ENCODE data around the gene PPM1L. TPM values are rescaled to one million over a fixed set of nuclear protein-coding genes. Genes with fewer than 3 reads are reported as not detected.

Gene PPM1L
- total RNA-seq, 1 experiment from 2014 or later = 13.2 TPM

DNA sequence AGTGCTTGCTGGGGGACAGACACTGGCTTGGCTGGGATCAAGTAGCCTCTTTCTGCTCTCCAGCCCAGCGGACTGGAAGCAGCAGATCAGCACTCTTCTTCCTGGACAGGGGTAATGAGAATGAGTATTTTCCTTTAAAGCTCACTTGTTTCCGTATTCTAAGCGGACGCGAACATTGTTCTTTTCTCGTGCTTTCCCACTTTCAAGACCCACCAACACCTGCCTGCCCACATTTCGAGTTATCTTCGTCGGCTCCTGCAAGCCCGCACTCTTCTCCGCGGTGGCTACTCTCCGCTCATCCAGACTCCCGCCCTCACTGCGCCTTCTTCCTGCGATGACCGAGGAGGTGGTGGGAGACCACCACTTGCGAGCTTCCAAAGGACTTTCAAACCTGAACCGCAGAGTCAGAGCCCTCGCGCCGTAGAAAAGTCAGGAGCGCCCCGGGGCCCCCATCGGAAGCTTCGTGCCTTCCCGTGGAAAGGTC, 1.6 kb upstream of the PPM1L start (continued):
- TF ChIP-seq, protein P1, sequence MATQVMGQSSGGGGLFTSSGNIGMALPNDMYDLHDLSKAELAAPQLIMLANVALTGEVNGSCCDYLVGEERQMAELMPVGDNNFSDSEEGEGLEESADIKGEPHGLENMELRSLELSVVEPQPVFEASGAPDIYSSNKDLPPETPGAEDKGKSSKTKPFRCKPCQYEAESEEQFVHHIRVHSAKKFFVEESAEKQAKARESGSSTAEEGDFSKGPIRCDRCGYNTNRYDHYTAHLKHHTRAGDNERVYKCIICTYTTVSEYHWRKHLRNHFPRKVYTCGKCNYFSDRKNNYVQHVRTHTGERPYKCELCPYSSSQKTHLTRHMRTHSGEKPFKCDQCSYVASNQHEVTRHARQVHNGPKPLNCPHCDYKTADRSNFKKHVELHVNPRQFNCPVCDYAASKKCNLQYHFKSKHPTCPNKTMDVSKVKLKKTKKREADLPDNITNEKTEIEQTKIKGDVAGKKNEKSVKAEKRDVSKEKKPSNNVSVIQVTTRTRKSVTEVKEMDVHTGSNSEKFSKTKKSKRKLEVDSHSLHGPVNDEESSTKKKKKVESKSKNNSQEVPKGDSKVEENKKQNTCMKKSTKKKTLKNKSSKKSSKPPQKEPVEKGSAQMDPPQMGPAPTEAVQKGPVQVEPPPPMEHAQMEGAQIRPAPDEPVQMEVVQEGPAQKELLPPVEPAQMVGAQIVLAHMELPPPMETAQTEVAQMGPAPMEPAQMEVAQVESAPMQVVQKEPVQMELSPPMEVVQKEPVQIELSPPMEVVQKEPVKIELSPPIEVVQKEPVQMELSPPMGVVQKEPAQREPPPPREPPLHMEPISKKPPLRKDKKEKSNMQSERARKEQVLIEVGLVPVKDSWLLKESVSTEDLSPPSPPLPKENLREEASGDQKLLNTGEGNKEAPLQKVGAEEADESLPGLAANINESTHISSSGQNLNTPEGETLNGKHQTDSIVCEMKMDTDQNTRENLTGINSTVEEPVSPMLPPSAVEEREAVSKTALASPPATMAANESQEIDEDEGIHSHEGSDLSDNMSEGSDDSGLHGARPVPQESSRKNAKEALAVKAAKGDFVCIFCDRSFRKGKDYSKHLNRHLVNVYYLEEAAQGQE (IDR thresholded peaks at IDR 0.05; ENCODE audit: low read depth) = peak; percentile 70

DNA sequence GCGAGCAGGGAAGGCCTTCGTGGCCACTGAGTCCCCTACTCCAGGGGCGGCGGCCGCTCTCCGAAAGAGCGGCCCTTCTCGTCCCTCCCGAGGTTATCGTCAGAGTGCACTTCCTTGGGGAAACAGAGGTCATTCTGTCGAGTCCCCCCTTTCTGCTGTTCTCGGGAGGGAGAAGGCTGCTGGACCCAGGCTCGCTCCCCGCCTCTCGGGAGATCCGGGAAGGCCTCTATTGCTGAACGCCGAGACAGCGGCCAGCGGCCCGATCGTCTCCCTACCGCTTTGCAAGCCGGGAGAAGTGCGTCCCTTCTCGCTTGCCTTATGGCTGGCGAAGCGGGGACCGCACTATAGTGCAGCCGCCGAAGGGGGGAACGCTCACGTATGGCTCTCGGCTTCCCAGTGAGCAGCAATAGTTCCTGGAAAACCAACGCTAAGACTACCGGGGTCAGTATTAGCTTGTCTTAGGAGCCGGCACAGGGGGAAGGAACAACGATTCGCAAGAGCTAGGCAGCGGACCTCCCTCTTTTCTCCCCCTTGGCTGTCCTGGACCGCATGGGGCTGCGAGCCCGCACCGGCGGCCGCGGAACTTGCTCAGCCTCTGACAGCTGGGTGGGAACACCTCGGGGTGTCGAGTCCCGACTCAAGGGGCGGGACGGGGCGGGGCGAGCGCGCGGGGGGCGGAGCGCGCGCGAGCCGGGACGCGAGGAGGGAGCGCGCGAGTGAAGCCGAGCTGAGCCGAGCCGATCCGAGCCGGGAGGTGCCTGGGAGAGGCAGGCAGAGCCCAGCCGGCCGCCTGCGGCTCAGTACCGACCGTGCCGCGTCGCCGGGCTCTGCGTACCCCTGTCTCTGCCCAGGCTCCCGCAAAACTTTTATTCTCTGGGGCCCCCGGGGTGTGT, 930 bp upstream of the PPM1L start:
- H3K4me3 ChIP-seq (replicated peaks in 1 of 2; ENCODE audit: low read depth in 1 of 2, low read length in 2 of 2) = peak overlapping the region; percentile 70 to 95
- no peaks in the 10 kb centered on the region for H3K36me3 ChIP-seq (ENCODE audit: control insufficient read depth in 1 of 2, insufficient read depth in 2 of 2, low read length in 2 of 2)
- no peaks in the 10 kb centered on the region for H3K27me3 ChIP-seq (ENCODE audit: insufficient read depth, low read length)
- CTCF ChIA-PET = no interaction called here
- peak overlapping the region; percentile 70 for H3K9ac ChIP-seq (ENCODE audit: low read length)
- RAD21 ChIA-PET (ENCODE audit: low non-redundant PET in 1 of 2, low total read pairs in 2 of 2, uncharacterized antibody in 2 of 2, unreplicated experiment in 2 of 2) = no interaction called here
- peak overlapping the region; percentile 96 for H2AFZ ChIP-seq (ENCODE audit: low read depth, low read length, poor library complexity, severe bottlenecking)
- peaks cover 10% of the 10 kb centered on the region; the same call in 1 of the 2 replicates for H3K79me2 ChIP-seq (ENCODE audit: insufficient read depth, low read length)
- BruUV-seq (replicated peaks) = no TSS peak
- intact Hi-C loops (cut with micrococcal nuclease) = no loop called here
- POLR2A ChIA-PET = interaction anchor here (1.1 to 1.7 kb wide), 2 partner anchors 17 to 18 kb away, joined by 3 to 5 read pairs; no protein-coding TSS in a partner anchor
- no peaks in the 10 kb centered on the region for H3K9me2 ChIP-seq (ENCODE audit: insufficient read depth)
- peak overlapping the region; percentile 80 for H3K27ac ChIP-seq (ENCODE audit: low read depth, low read length)
- ATAC-seq (peak; percentile 88), DNase-seq (ENCODE audit: low read depth, low spot score) (peak; percentile 88)
- no peaks in the 10 kb centered on the region for H3K9me3 ChIP-seq (ENCODE audit: control insufficient read depth in 1 of 2, insufficient read depth in 1 of 2, low read depth in 1 of 2, low read length in 2 of 2)
- peak overlapping the region; percentile 91 for H3K4me2 ChIP-seq (ENCODE audit: low read length)
- no peaks in the 10 kb centered on the region for H4K20me1 ChIP-seq (ENCODE audit: insufficient read depth)
- H3K4me1 ChIP-seq (ENCODE audit: control insufficient read depth in 1 of 2, insufficient read depth in 2 of 2, low read length in 2 of 2) = peaks cover 4 to 15% of the 10 kb centered on the region in 2 experiments; a peak in 3 of 4 replicates
- TF ChIP-seq EZH2phosphoT487 (IDR thresholded peaks at IDR 0.05; ENCODE audit: borderline replicate concordance) = no peak
- TF ChIP-seq SP1 (IDR thresholded peaks at IDR 0.05; ENCODE audit: low read depth) = peak; percentile 93
- TF ChIP-seq POLR2AphosphoS5 (IDR thresholded peaks at IDR 0.05; ENCODE audit: low read depth, low read length) = peak; percentile 79
- TF ChIP-seq ZFX (IDR thresholded peaks at IDR 0.05) = peak; percentile 90
- TF ChIP-seq EZH2 (IDR thresholded peaks at IDR 0.05) = no peak
- TF ChIP-seq YY1 (IDR thresholded peaks at IDR 0.05; ENCODE audit: extremely low read depth, insufficient replicate concordance, low read depth, low read length) = peak; percentile 29
- TF ChIP-seq, protein P2, sequence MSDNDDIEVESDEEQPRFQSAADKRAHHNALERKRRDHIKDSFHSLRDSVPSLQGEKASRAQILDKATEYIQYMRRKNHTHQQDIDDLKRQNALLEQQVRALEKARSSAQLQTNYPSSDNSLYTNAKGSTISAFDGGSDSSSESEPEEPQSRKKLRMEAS (IDR thresholded peaks at IDR 0.05) = peak; percentile 81
- no peak for TF ChIP-seq RAD21 (IDR thresholded peaks at IDR 0.05; ENCODE audit: low read depth)
- TF ChIP-seq POLR2A (IDR thresholded peaks at IDR 0.05; ENCODE audit: borderline replicate concordance, extremely low read depth, insufficient read depth, insufficient read length) = peak; percentile 75
- TF ChIP-seq CBX3 (IDR thresholded peaks at IDR 0.05; ENCODE audit: low read depth) = peak; percentile 66; the same call in 1 of the 2 replicates
- TF ChIP-seq, protein P3, sequence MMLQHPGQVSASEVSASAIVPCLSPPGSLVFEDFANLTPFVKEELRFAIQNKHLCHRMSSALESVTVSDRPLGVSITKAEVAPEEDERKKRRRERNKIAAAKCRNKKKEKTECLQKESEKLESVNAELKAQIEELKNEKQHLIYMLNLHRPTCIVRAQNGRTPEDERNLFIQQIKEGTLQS (IDR thresholded peaks at IDR 0.05) = no peak
- TF ChIP-seq EGR1 (IDR thresholded peaks at IDR 0.05; ENCODE audit: low read depth) = no peak
- peak; percentile 29; the same call in 1 of the 2 replicates for TF ChIP-seq SIN3A (IDR thresholded peaks at IDR 0.05; ENCODE audit: low read depth)
- TF ChIP-seq, protein P4, sequence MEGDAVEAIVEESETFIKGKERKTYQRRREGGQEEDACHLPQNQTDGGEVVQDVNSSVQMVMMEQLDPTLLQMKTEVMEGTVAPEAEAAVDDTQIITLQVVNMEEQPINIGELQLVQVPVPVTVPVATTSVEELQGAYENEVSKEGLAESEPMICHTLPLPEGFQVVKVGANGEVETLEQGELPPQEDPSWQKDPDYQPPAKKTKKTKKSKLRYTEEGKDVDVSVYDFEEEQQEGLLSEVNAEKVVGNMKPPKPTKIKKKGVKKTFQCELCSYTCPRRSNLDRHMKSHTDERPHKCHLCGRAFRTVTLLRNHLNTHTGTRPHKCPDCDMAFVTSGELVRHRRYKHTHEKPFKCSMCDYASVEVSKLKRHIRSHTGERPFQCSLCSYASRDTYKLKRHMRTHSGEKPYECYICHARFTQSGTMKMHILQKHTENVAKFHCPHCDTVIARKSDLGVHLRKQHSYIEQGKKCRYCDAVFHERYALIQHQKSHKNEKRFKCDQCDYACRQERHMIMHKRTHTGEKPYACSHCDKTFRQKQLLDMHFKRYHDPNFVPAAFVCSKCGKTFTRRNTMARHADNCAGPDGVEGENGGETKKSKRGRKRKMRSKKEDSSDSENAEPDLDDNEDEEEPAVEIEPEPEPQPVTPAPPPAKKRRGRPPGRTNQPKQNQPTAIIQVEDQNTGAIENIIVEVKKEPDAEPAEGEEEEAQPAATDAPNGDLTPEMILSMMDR (IDR thresholded peaks at IDR 0.05 in 2 of 3, conservative IDR thresholded peaks at IDR 0.05 in 1 of 3; ENCODE audit: borderline replicate concordance in 1 of 3, insufficient read depth in 1 of 3, low read depth in 2 of 3, low read length in 2 of 3) = no peak
- TF ChIP-seq SRF (IDR thresholded peaks at IDR 0.05; ENCODE audit: low read depth) = no peak
- TF ChIP-seq ELF1 (IDR thresholded peaks at IDR 0.05; ENCODE audit: borderline replicate concordance, low read depth) = peak; percentile 37; the same call in 1 of the 2 replicates

Measured in HCT116 (cell line).